ENCODE data around the gene ABCA8. TPM values are rescaled to one million over a fixed set of nuclear protein-coding genes. Genes with fewer than 3 reads are reported as not detected.
"Not testable (repeated sequence)": the region's sequence is repeated elsewhere in the genome, so short reads cannot be mapped to it uniquely, and the experiment has no call there.

ABCA8 gene
- total and polyA plus RNA-seq, 4 donors: 2.7 to 187 (median 7.8) TPM

- H3K36me3 ChIP-seq (ENCODE audit: control insufficient read depth in 4 of 4, insufficient read depth in 4 of 4, low read length in 4 of 4): no peaks in the 10 kb centered on the region
- no peak overlapping the region for H3K9ac ChIP-seq (ENCODE audit: insufficient read depth in 1 of 2, low read length in 2 of 2)
- DNase-seq (no peak), ATAC-seq (ENCODE audit: insufficient read depth, low FRiP score) (no peak)
- H3K27me3 ChIP-seq (ENCODE audit: control insufficient read depth in 3 of 3, insufficient read depth in 3 of 3, low read length in 2 of 3): no peaks in the 10 kb centered on the region
- no peak overlapping the region for H3K4me3 ChIP-seq
- 77 to 83% methylated on average over 4 of the region's 4 CpGs for WGBS, 2 donors
- no peaks in the 10 kb centered on the region for H3K9me3 ChIP-seq (ENCODE audit: control insufficient read depth in 4 of 4, insufficient read depth in 3 of 4, low read length in 3 of 4)
- TF ChIP-seq CTCF (IDR thresholded peaks at IDR 0.05; ENCODE audit: control extremely low read depth, extremely low read depth): no peak
- H3K27ac ChIP-seq (ENCODE audit: low read depth in 1 of 2, low read length in 1 of 2): no peak overlapping the region
- peaks cover 0 to 30% (median 5%) of the 10 kb centered on the region in 5 donors for H3K4me1 ChIP-seq (ENCODE audit: control insufficient read depth in 5 of 5, insufficient read depth in 5 of 5, low read length in 5 of 5)
Observed at GRCh38 chr17:68829211-68829610, 126.0 kb downstream of the ABCA8 start.

GRCh38 chr17:68824707-68825106 is 130.5 kb downstream of the ABCA8 start:
- Histone ChIP-seq H3K27ac (ENCODE audit: low read depth in 1 of 2, low read length in 1 of 2) (no peak overlapping the region), H3K36me3 (ENCODE audit: control insufficient read depth in 4 of 4, insufficient read depth in 4 of 4, low read length in 4 of 4) (no peaks in the 10 kb centered on the region), H3K4me1 (ENCODE audit: control insufficient read depth in 5 of 5, insufficient read depth in 5 of 5, low read length in 5 of 5) (peaks cover 0 to 9% (median 4%) of the 10 kb centered on the region in 5 donors), H3K9me3 (ENCODE audit: control insufficient read depth in 4 of 4, insufficient read depth in 3 of 4, low read length in 3 of 4) (no peaks in the 10 kb centered on the region), H3K4me3 (no peak overlapping the region), H3K9ac (ENCODE audit: insufficient read depth in 1 of 2, low read length in 2 of 2) (no peak overlapping the region), H3K27me3 (ENCODE audit: control insufficient read depth in 3 of 3, insufficient read depth in 3 of 3, low read length in 2 of 3) (no peaks in the 10 kb centered on the region)
- DNase-seq (no peak), ATAC-seq (ENCODE audit: insufficient read depth, low FRiP score) (no peak)
- WGBS, 2 donors: 64 to 78% methylated on average over 3 of the region's 3 CpGs
- TF ChIP-seq CTCF (IDR thresholded peaks at IDR 0.05; ENCODE audit: control extremely low read depth, extremely low read depth): no peak

- H3K9me3 ChIP-seq (ENCODE audit: control insufficient read depth in 4 of 4, insufficient read depth in 3 of 4, low read length in 3 of 4); H3K27ac ChIP-seq (ENCODE audit: low read depth in 1 of 2, low read length in 1 of 2); DNase-seq; H3K36me3 ChIP-seq (ENCODE audit: control insufficient read depth in 4 of 4, insufficient read depth in 4 of 4, low read length in 4 of 4); ATAC-seq (ENCODE audit: insufficient read depth, low FRiP score); H3K4me1 ChIP-seq (ENCODE audit: control insufficient read depth in 5 of 5, insufficient read depth in 5 of 5, low read length in 5 of 5); H3K27me3 ChIP-seq (ENCODE audit: control insufficient read depth in 3 of 3, insufficient read depth in 3 of 3, low read length in 2 of 3); H3K9ac ChIP-seq (ENCODE audit: insufficient read depth in 1 of 2, low read length in 2 of 2); H3K4me3 ChIP-seq: not testable (repeated sequence)
- 89% methylated on average over 5 of the region's 5 CpGs for WGBS, 2 donors
Observed at GRCh38 chr17:68824185-68824584, 131.0 kb downstream of the ABCA8 start.

- DNase-seq: no peak
- Histone ChIP-seq H3K9ac (ENCODE audit: insufficient read depth in 1 of 2, low read length in 2 of 2) (no peak overlapping the region), H3K27ac (ENCODE audit: low read depth in 1 of 2, low read length in 1 of 2) (no peak overlapping the region), H3K36me3 (ENCODE audit: control insufficient read depth in 4 of 4, insufficient read depth in 4 of 4, low read length in 4 of 4) (no peaks in the 10 kb centered on the region), H3K4me1 (ENCODE audit: control insufficient read depth in 5 of 5, insufficient read depth in 5 of 5, low read length in 5 of 5) (peaks cover 0 to 15% (median 4%) of the 10 kb centered on the region in 5 donors), H3K27me3 (ENCODE audit: control insufficient read depth in 3 of 3, insufficient read depth in 3 of 3, low read length in 2 of 3) (no peaks in the 10 kb centered on the region), H3K4me3 (no peak overlapping the region), H3K9me3 (ENCODE audit: control insufficient read depth in 4 of 4, insufficient read depth in 3 of 4, low read length in 3 of 4) (no peaks in the 10 kb centered on the region)
- TF ChIP-seq CTCF (IDR thresholded peaks at IDR 0.05; ENCODE audit: control extremely low read depth, extremely low read depth): no peak
- no peak for ATAC-seq (ENCODE audit: insufficient read depth, low FRiP score)
- 72 to 77% methylated on average over 3 of the region's 3 CpGs for WGBS, 2 donors
Observed at GRCh38 chr17:68822719-68823289, 132.4 kb downstream of the ABCA8 start.
